RWPE2 (cell line): Measurements from ENCODE around the gene MMP2.

Experiments
- ATAC-seq: fragments of 200-7000 bp; cut with Tn5 transposase; 3 replicates; pipeline ENCODE4 v1.9.1; 2021; ENCODE audit warnings: low read depth
- DNase-seq: peaks from one replicate; pipeline ENCODE4 v3.0.0-alpha.2; 2020; ENCODE audit warnings: low spot score
- H3K27ac ChIP-seq: fragments of 450-650 bp; 2 replicates; pipeline ENCODE4 v1.5.1; 2017; ENCODE audit warnings: mild to moderate bottlenecking; ENCODE audit not compliant: poor library complexity, severe bottlenecking
- H3K27me3 ChIP-seq: fragments of 250-450 bp; sonication (Bioruptor Pico); 2 replicates; pipeline ENCODE4 v1.5.1; 2021; ENCODE audit warnings: mild to moderate bottlenecking, moderate library complexity; ENCODE audit not compliant: insufficient read depth, poor library complexity, severe bottlenecking
- H3K36me3 ChIP-seq: fragments of 250-450 bp; sonication (Bioruptor Pico); 2 replicates; pipeline ENCODE4 v1.5.1; 2020; ENCODE audit warnings: low read depth, mild to moderate bottlenecking, moderate library complexity
- H3K4me1 ChIP-seq: fragments of 250-450 bp; sonication (Bioruptor Pico); 2 replicates; pipeline ENCODE4 v1.5.1; 2021; ENCODE audit warnings: mild to moderate bottlenecking, moderate library complexity; ENCODE audit not compliant: insufficient read depth, poor library complexity, severe bottlenecking
- H3K4me3 ChIP-seq: fragments of 250-450 bp; sonication (Bioruptor Pico); 2 replicates; pipeline ENCODE4 v1.5.1; 2021; ENCODE audit warnings: mild to moderate bottlenecking, moderate library complexity; ENCODE audit not compliant: severe bottlenecking
- H3K9me3 ChIP-seq: fragments of 250-450 bp; sonication (Bioruptor Pico); 2 replicates; pipeline ENCODE4 v1.5.1; 2021; ENCODE audit warnings: mild to moderate bottlenecking, moderate library complexity; ENCODE audit not compliant: severe bottlenecking
- CTCF ChIP-seq: fragments of 450-650 bp; IDR thresholded peaks from one replicate; pipeline ENCODE4 v1.5.1; 2017; ENCODE audit warnings: mild to moderate bottlenecking, moderate library complexity; ENCODE audit not compliant: poor library complexity, severe bottlenecking

MMP2 gene

GRCh38 chr16:55505333-55506015 is 26.5 kb downstream of the MMP2 start:
- no peak overlapping the region for H3K27ac ChIP-seq
- no peaks in the 10 kb centered on the region for H3K27me3 ChIP-seq
- no peak overlapping the region for H3K4me3 ChIP-seq
- no peak for DNase-seq
- H3K36me3 ChIP-seq: no peaks in the 10 kb centered on the region
- no peak for TF ChIP-seq CTCF
- no peaks in the 10 kb centered on the region for H3K9me3 ChIP-seq
- ATAC-seq: no peak
- H3K4me1 ChIP-seq: peaks cover 36% of the 10 kb centered on the region

GRCh38 chr16:55506083-55506482 is 27.1 kb downstream of the MMP2 start:
- no peak for DNase-seq
- Histone ChIP-seq H3K4me3 (no peak overlapping the region), H3K36me3 (no peaks in the 10 kb centered on the region), H3K9me3 (no peaks in the 10 kb centered on the region), H3K4me1 (peaks cover 34% of the 10 kb centered on the region), H3K27me3 (no peaks in the 10 kb centered on the region), H3K27ac (no peak overlapping the region)
- no peak for ATAC-seq
- TF ChIP-seq CTCF: no peak

- H3K36me3 ChIP-seq: 0 out of 2 replicates have a peak, but pooled peaks cover 3% of the 10 kb centered on the region
- H3K27me3 ChIP-seq: no peaks in the 10 kb centered on the region
- H3K4me1 ChIP-seq: peaks cover 31% of the 10 kb centered on the region
- DNase-seq (no peak), ATAC-seq (no peak)
- no peak for TF ChIP-seq CTCF
- H3K9me3 ChIP-seq: no peaks in the 10 kb centered on the region
- H3K27ac ChIP-seq: no peak overlapping the region
- H3K4me3 ChIP-seq: no peak overlapping the region
These were observed 27.7 kb downstream of the MMP2 start for GRCh38 chr16:55506708-55507107.

DNA sequence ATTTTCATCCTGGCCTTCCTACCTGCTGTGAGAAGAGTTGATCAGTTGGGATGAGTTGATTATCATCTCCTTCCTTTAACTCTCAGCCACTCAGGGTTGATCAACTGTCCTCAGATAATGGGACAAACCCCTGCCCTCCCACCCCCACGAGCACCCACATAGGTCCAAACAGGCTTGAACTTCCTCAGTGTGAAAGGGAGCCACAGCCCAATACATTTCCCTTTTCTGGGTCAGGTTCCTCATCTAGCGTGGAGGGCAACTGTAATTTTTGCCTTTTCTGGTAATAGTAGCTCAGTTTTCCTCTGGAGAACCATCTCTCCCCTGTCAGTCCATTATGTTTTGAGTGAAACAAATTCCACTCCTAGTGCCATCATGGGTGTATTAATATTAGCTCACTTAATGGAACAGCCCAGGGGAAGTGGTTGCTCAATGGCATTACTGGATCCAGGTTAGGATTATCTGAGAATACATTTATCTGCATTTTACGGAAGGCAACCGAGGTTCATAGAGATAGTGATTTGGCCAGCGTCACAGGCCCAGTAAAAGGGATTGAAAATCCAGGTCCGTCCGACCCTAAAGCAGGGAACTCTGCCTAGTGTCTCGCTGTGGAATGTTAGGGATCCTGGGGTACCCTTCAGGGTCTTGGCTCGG is 29.4 kb downstream of the MMP2 start:
- H3K27ac ChIP-seq: no peak overlapping the region
- no peak for ATAC-seq
- H3K9me3 ChIP-seq: peaks cover 5% of the 10 kb centered on the region
- H3K4me3 ChIP-seq: peak overlapping the region; percentile 59
- H3K36me3 ChIP-seq: peaks cover 12% of the 10 kb centered on the region; the same call in 1 of the 2 replicates
- H3K4me1 ChIP-seq: peaks cover 16% of the 10 kb centered on the region
- DNase-seq: no peak
- no peaks in the 10 kb centered on the region for H3K27me3 ChIP-seq
- no peak for TF ChIP-seq CTCF
